HEK293 (cell line): Measurements from ENCODE around the gene CACNA1C.

Source experiments
- GLIS1 ChIP-seq: fragments of 450-650 bp; formaldehyde crosslinking; IDR thresholded peaks from 2 replicates; pipeline ENCODE4 v1.5.1; 2016; ENCODE audit warnings: missing biosample characterization, missing genetic modification characterization
- ZNF174 ChIP-seq: fragments of 450-650 bp; formaldehyde crosslinking; IDR thresholded peaks from 2 replicates; pipeline ENCODE4 v1.5.0; 2017; ENCODE audit warnings: missing biosample characterization, mild to moderate bottlenecking, missing genetic modification characterization
- ZNF23 ChIP-seq: fragments of 450-650 bp; formaldehyde crosslinking; IDR thresholded peaks from 2 replicates; pipeline ENCODE4 v1.5.1; 2016; ENCODE audit warnings: missing biosample characterization, missing genetic modification characterization, borderline replicate concordance
- TF ChIP-seq, protein P1 (sequence below): fragments of 450-650 bp; formaldehyde crosslinking; IDR thresholded peaks from 2 replicates; pipeline ENCODE4 v1.5.1; 2016; ENCODE audit warnings: missing biosample characterization, missing genetic modification characterization

DNA sequence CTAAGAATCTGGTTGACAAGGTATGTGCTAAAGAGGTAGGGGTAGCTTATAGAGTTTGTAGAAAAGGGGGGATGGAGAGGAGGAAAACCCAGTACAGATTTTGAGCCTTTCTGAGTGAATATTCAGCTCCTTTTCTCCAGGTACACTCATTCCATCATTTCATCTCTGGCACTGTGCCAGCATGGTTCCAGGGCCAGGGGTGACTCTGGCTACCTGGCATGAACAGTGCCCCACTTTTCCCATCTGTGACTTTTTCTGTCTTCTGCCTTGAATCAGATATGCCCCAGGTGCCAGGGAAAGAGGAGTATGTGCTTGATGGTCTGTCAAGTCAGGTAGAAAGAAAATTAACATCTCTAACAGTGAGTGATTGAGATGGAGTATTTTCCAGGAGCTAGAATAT, 175.7 kb downstream of the CACNA1C start:
- TF ChIP-seq, protein P1, sequence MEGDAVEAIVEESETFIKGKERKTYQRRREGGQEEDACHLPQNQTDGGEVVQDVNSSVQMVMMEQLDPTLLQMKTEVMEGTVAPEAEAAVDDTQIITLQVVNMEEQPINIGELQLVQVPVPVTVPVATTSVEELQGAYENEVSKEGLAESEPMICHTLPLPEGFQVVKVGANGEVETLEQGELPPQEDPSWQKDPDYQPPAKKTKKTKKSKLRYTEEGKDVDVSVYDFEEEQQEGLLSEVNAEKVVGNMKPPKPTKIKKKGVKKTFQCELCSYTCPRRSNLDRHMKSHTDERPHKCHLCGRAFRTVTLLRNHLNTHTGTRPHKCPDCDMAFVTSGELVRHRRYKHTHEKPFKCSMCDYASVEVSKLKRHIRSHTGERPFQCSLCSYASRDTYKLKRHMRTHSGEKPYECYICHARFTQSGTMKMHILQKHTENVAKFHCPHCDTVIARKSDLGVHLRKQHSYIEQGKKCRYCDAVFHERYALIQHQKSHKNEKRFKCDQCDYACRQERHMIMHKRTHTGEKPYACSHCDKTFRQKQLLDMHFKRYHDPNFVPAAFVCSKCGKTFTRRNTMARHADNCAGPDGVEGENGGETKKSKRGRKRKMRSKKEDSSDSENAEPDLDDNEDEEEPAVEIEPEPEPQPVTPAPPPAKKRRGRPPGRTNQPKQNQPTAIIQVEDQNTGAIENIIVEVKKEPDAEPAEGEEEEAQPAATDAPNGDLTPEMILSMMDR (tag by site-specific recombination), result no peak
- TF ChIP-seq ZNF174 (tag by site-specific recombination), result no peak
- TF ChIP-seq ZNF23 (tag by site-specific recombination), result no peak
- TF ChIP-seq GLIS1 (tag by site-specific recombination), result no peak
